Liver (tissue), 9 donors: ENCODE results near the gene EDC3. TPM values are rescaled to one million over a fixed set of nuclear protein-coding genes. Genes with fewer than 3 reads are reported as not detected.

Experiments used
- DNase-seq: peaks from one replicate; pipeline ENCODE4 v3.0.0-alpha.2; 2017; ENCODE audit warnings: low spot score
- H3K27ac ChIP-seq, 2 donors: one replicate each; pipeline ENCODE4 v1.7.0; 2013; ENCODE audit warnings: inconsistent platforms in 2 of 2, low read length in 2 of 2, control low read depth in 1 of 2, low read depth in 1 of 2, mild to moderate bottlenecking in 1 of 2
- H3K27me3 ChIP-seq, 4 donors: one replicate each; pipeline versions ENCODE4 v1.6.1 to v1.7.0; 2013; ENCODE audit warnings: low read length in 3 of 4, inconsistent platforms in 1 of 4, mild to moderate bottlenecking in 1 of 4, moderate library complexity in 1 of 4; ENCODE audit not compliant: control insufficient read depth in 4 of 4, insufficient read depth in 4 of 4
- H3K36me3 ChIP-seq, 4 donors: one replicate each; pipeline versions ENCODE4 v1.6.1 to v1.7.0; 2013; ENCODE audit warnings: low read length in 3 of 4, mild to moderate bottlenecking in 3 of 4, low read depth in 1 of 4, moderate library complexity in 1 of 4; ENCODE audit not compliant: control insufficient read depth in 4 of 4, insufficient read depth in 3 of 4
- H3K4me1 ChIP-seq, 4 donors: one replicate each; pipeline versions ENCODE4 v1.6.1 to v1.7.0; 2013; ENCODE audit warnings: low read length in 3 of 4, mild to moderate bottlenecking in 3 of 4, moderate library complexity in 1 of 4; ENCODE audit not compliant: control insufficient read depth in 4 of 4, insufficient read depth in 4 of 4
- H3K4me3 ChIP-seq, 3 donors: one replicate each; pipeline versions ENCODE4 v1.6.1 to v1.7.0; 2013; ENCODE audit warnings: low read length in 3 of 3, control low read depth in 1 of 3, low read depth in 1 of 3, mild to moderate bottlenecking in 1 of 3
- H3K9ac ChIP-seq, 2 donors: one replicate each; pipeline ENCODE4 v1.7.0; 2013; ENCODE audit warnings: low read length in 2 of 2, mild to moderate bottlenecking in 2 of 2, moderate library complexity in 2 of 2, control low read depth in 1 of 2, low read depth in 1 of 2
- H3K9me3 ChIP-seq, 4 donors: one replicate each; pipeline versions ENCODE4 v1.6.1 to v1.7.0; 2013; ENCODE audit warnings: low read length in 3 of 4; ENCODE audit not compliant: control insufficient read depth in 4 of 4
- EGR1 ChIP-seq, 2 donors: IDR thresholded peaks; 2 replicates each; pipeline ENCODE4 v1.6.1; 2016 to 2018; ENCODE audit warnings: antibody characterized with exemption in 2 of 2, low read depth in 2 of 2
- FOXA1 ChIP-seq: IDR thresholded peaks from 2 replicates; pipeline ENCODE4 v1.6.1; 2016; ENCODE audit warnings: antibody characterized with exemption
- FOXA2 ChIP-seq: IDR thresholded peaks from 2 replicates; pipeline ENCODE4 v1.6.1; 2016; ENCODE audit warnings: antibody characterized with exemption
- HNF4G ChIP-seq: IDR thresholded peaks from 2 replicates; pipeline ENCODE4 v1.6.1; 2016; ENCODE audit warnings: antibody characterized with exemption
- JUND ChIP-seq, 2 donors: IDR thresholded peaks; 2 replicates each; pipeline ENCODE4 v1.6.1; 2016; ENCODE audit warnings: antibody characterized with exemption in 2 of 2
- NR2F2 ChIP-seq: IDR thresholded peaks from 2 replicates; pipeline ENCODE4 v1.6.1; 2016; ENCODE audit warnings: antibody characterized with exemption
- RAD21 ChIP-seq, 2 donors: IDR thresholded peaks; 2 replicates each; pipeline ENCODE4 v1.6.1; 2016; ENCODE audit warnings: antibody characterized with exemption in 2 of 2, mild to moderate bottlenecking in 2 of 2
- RXRA ChIP-seq, 2 donors: IDR thresholded peaks; 2 replicates each; pipeline ENCODE4 v1.6.1; 2017 to 2018; ENCODE audit warnings: antibody characterized with exemption in 2 of 2, mild to moderate bottlenecking in 1 of 2
- SP1 ChIP-seq: IDR thresholded peaks from 2 replicates; pipeline ENCODE4 v1.6.1; 2018; ENCODE audit warnings: antibody characterized with exemption, mild to moderate bottlenecking
- TAF1 ChIP-seq: conservative IDR thresholded peaks from 2 replicates; pipeline ENCODE4 v1.6.1; 2016; ENCODE audit warnings: antibody characterized with exemption, mild to moderate bottlenecking
- WGBS: extraction: QIAGEN DNeasy Blood & Tissue Kit; methylation state at CpG from one replicate; pipeline ENCODE4 v1.1.7; 2013; 5-methylcytosine and 5-hydroxymethylcytosine counted together
- polyA plus RNA-seq, 2 donors: library from polyadenylated mRNA; stranded (reverse) in 1 of 2; unstranded in 1 of 2; fragments of 200-250 nt in 1 of 2; fragments of >200 nt in 1 of 2; fragmentation: Nextera tagmentation in 1 of 2; extraction: Ambion mirVana in 1 of 2; gene quantifications; one replicate each; pipeline versions ENCODE4 v1.2.1 to v1.2.3, GENCODE V29; 2013 to 2015
- total RNA-seq, 2 donors: library from RNA; depleted of rRNA; stranded (reverse); fragments of >200 nt; gene quantifications; one replicate each; pipeline ENCODE4 v1.2.3, GENCODE V29; 2014
- TF ChIP-seq, protein P1 (sequence below): IDR thresholded peaks from 2 replicates; pipeline ENCODE4 v1.6.1; 2016; ENCODE audit warnings: antibody characterized with exemption
- TF ChIP-seq, protein P2 (sequence below): IDR thresholded peaks from 2 replicates; pipeline ENCODE4 v1.6.1; 2016; ENCODE audit warnings: antibody characterized with exemption
- TF ChIP-seq, protein P3 (sequence below): IDR thresholded peaks from 2 replicates; pipeline ENCODE4 v1.6.1; 2016; ENCODE audit warnings: antibody characterized with exemption
- TF ChIP-seq, protein P4 (sequence below): fragments of 150-350 bp; IDR thresholded peaks from 2 replicates; pipeline ENCODE4 v1.5.1; 2017; ENCODE audit warnings: improper control_type of control experiment, low read depth, low read length; ENCODE audit not compliant: missing input control
- donor health status: healthy.
- donor health status: healthy.
- donor health status: healthy.
- donor health status: healthy.
- donor health status: healthy.

The EDC3 gene
- total and polyA plus RNA-seq, 4 donors: 5.8 to 9.5 (median 7.4) TPM

DNA sequence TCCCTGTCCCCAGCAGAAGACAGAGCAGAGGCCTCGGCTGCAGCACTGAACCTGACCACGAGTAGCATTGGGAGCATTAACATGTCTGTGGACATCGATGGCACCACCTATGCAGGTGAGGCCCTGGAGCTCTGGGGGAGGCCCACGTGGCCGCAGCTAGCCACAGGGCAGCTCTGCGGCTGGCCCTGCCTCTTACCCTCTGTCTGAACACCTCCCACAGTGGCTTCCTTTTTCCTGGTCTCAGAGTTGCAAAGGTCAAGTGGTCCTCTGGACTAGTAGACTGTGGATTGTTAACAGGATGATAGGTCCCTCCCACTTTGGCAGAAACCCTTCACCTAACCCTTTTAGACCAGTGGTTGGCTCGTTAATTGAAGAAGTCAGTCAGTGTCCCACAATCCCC, 102.7 kb downstream of the EDC3 start:
- TF ChIP-seq TAF1 (no peak), RAD21 (IDR thresholded peaks at IDR 0.05) (no peak), EGR1 (IDR thresholded peaks at IDR 0.05; ENCODE audit: low read depth in 2 of 2) (no peak), HNF4G (no peak)
- TF ChIP-seq, protein P1, sequence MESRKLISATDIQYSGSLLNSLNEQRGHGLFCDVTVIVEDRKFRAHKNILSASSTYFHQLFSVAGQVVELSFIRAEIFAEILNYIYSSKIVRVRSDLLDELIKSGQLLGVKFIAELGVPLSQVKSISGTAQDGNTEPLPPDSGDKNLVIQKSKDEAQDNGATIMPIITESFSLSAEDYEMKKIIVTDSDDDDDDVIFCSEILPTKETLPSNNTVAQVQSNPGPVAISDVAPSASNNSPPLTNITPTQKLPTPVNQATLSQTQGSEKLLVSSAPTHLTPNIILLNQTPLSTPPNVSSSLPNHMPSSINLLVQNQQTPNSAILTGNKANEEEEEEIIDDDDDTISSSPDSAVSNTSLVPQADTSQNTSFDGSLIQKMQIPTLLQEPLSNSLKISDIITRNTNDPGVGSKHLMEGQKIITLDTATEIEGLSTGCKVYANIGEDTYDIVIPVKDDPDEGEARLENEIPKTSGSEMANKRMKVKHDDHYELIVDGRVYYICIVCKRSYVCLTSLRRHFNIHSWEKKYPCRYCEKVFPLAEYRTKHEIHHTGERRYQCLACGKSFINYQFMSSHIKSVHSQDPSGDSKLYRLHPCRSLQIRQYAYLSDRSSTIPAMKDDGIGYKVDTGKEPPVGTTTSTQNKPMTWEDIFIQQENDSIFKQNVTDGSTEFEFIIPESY: no peak
- TF ChIP-seq, protein P2, sequence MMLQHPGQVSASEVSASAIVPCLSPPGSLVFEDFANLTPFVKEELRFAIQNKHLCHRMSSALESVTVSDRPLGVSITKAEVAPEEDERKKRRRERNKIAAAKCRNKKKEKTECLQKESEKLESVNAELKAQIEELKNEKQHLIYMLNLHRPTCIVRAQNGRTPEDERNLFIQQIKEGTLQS: no peak
- TF ChIP-seq, protein P3, sequence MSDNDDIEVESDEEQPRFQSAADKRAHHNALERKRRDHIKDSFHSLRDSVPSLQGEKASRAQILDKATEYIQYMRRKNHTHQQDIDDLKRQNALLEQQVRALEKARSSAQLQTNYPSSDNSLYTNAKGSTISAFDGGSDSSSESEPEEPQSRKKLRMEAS: no peak
- no peak overlapping the region for H3K27ac ChIP-seq
- no peak for DNase-seq
- WGBS: 88% methylated on average over 7 of the region's 7 CpGs
- peaks cover 0 to 4% (median 3%) of the 10 kb centered on the region in 4 donors for H3K4me1 ChIP-seq
- no peak overlapping the region for H3K9ac ChIP-seq
- H3K9me3 ChIP-seq: no peaks in the 10 kb centered on the region
- peaks cover 0 to 25% (median 17%) of the 10 kb centered on the region in 4 donors for H3K36me3 ChIP-seq
- no peak overlapping the region for H3K4me3 ChIP-seq
- H3K27me3 ChIP-seq: no peaks in the 10 kb centered on the region

DNA sequence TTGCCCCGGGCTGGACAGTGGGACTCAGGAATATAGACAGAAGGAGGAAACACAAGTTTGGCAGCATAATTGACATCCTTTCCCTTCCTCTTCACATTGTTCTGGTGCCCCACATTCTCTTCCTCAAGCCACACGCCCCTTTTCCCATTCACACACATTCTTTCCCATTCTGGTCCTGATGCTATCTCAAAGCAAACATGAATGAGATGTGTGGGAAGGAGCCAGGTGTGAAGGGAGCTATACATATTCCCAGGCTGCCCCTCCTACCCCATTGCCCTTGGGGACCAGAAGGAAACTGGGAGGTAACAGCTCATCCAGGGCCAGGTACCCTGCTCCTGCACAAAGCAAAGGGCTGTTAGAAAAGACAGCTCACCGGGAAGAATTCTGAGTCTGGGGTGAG, 103.6 kb downstream of the EDC3 start:
- Histone ChIP-seq H3K4me1 (no peaks in the 10 kb centered on the region), H3K9me3 (no peaks in the 10 kb centered on the region), H3K27ac (no peak overlapping the region), H3K4me3 (no peak overlapping the region), H3K27me3 (no peaks in the 10 kb centered on the region), H3K9ac (no peak overlapping the region), H3K36me3 (peaks cover 0 to 29% (median 17%) of the 10 kb centered on the region in 4 donors)
- TF ChIP-seq RAD21 (IDR thresholded peaks at IDR 0.05) (no peak), EGR1 (IDR thresholded peaks at IDR 0.05; ENCODE audit: low read depth in 2 of 2) (no peak), NR2F2 (no peak), TAF1 (no peak), FOXA2 (no peak), FOXA1 (no peak), JUND (IDR thresholded peaks at IDR 0.05) (no peak)
- TF ChIP-seq, protein P4, sequence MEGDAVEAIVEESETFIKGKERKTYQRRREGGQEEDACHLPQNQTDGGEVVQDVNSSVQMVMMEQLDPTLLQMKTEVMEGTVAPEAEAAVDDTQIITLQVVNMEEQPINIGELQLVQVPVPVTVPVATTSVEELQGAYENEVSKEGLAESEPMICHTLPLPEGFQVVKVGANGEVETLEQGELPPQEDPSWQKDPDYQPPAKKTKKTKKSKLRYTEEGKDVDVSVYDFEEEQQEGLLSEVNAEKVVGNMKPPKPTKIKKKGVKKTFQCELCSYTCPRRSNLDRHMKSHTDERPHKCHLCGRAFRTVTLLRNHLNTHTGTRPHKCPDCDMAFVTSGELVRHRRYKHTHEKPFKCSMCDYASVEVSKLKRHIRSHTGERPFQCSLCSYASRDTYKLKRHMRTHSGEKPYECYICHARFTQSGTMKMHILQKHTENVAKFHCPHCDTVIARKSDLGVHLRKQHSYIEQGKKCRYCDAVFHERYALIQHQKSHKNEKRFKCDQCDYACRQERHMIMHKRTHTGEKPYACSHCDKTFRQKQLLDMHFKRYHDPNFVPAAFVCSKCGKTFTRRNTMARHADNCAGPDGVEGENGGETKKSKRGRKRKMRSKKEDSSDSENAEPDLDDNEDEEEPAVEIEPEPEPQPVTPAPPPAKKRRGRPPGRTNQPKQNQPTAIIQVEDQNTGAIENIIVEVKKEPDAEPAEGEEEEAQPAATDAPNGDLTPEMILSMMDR: no peak
- no peak for DNase-seq
- 91% methylated on average over 3 of the region's 3 CpGs for WGBS

DNA sequence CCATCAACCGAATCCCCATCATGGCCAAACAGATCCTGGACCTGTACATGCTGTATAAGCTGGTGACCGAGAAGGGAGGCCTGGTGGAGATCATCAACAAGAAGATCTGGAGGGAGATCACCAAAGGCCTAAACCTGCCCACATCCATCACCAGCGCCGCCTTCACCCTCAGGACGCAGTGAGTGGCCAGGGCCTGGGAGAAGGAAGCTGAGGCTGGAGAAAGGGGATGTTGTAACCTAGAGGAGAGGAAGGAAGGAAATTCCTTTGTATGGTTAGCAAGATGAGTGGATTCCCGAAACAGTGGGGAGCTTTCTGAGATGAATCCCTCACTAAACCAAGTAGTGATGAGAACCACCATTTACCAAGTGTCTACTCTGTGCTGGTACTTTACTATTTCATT, 106.0 kb downstream of the EDC3 start:
- no peak overlapping the region for H3K27ac ChIP-seq
- no peaks in the 10 kb centered on the region for H3K27me3 ChIP-seq
- no peaks in the 10 kb centered on the region for H3K4me1 ChIP-seq
- no peak overlapping the region for H3K9ac ChIP-seq
- peaks cover 0 to 31% (median 19%) of the 10 kb centered on the region in 4 donors for H3K36me3 ChIP-seq
- H3K4me3 ChIP-seq: no peak overlapping the region
- WGBS: 87% methylated on average over 6 of the region's 6 CpGs
- no peaks in the 10 kb centered on the region for H3K9me3 ChIP-seq
- DNase-seq: no peak
- TF ChIP-seq, protein P3: no peak
- TF ChIP-seq SP1: no peak
- no peak for TF ChIP-seq RXRA (IDR thresholded peaks at IDR 0.05)
- TF ChIP-seq, protein P4: no peak
- TF ChIP-seq, protein P1: no peak
- TF ChIP-seq, protein P2: no peak
